Lung microvascular endothelial cell (primary cell): Measurements from ENCODE around the gene MIF. TPM values are rescaled to one million over a fixed set of nuclear protein-coding genes. Genes with fewer than 3 reads are reported as not detected.
A peak's percentile ranks its signal among the peaks of the same experiment; 100 is the strongest.
"Not testable (repeated sequence)": the region's sequence is repeated elsewhere in the genome, so short reads cannot be mapped to it uniquely, and the experiment has no call there.

Experiments used
- DNase-seq, 2 donors: peaks; one replicate each; pipeline versions ENCODE4 v3.0.0 to v3.0.0-alpha.2; 2010; ENCODE audit warnings: low read depth in 2 of 2
- total RNA-seq: library from RNA; depleted of rRNA; stranded (reverse); fragments of >200 nt; gene quantifications from 2 replicates; pipeline ENCODE4 v1.2.1, GENCODE V29; 2014

The MIF gene
- 331 and 355 TPM in 2 replicates for total RNA-seq

- DNase-seq, result peak; percentile 93 to 94
These were observed at the start of gene MIF for GRCh38 chr22:23893945-23894709. Gene MIF (plus strand): TSS chr22:23894383. CDS start chr22:23894475, 92 bp downstream.

GRCh38 chr22:23844739-23845202 lies 49.4 kb upstream of the MIF start:
- DNase-seq, result no peak

- no peak for DNase-seq
These were observed 48.7 kb upstream of the MIF start for GRCh38 chr22:23845265-23846080.

- DNase-seq, result no peak
These were observed 48.1 kb upstream of the MIF start for GRCh38 chr22:23846081-23846469.

GRCh38 chr22:23847310-23847920 lies 46.8 kb upstream of the MIF start:
- DNase-seq, result no peak

- DNase-seq, result no peak
These were observed 46.0 kb upstream of the MIF start for GRCh38 chr22:23847991-23848864.

GRCh38 chr22:23849009-23850006 lies 44.9 kb upstream of the MIF start:
- DNase-seq, result peak; percentile 68 to 81

- DNase-seq, result no peak
These were observed 44.0 kb upstream of the MIF start for GRCh38 chr22:23850136-23850611.

GRCh38 chr22:23856721-23857605 lies 37.2 kb upstream of the MIF start:
- peak in 1 of 2 donors; percentile 36 for DNase-seq

- peak; percentile 96 to 97 for DNase-seq
These were observed 36.3 kb upstream of the MIF start, which contains the start of gene SLC2A11 for GRCh38 chr22:23857606-23858483. Gene SLC2A11 (plus strand): TSS chr22:23857875. CDS start chr22:23858000, 125 bp downstream.

- no peak for DNase-seq
These were observed 35.7 kb upstream of the MIF start for GRCh38 chr22:23858484-23858815.

GRCh38 chr22:23859201-23859600 lies 35.0 kb upstream of the MIF start:
- no peak for DNase-seq

- DNase-seq, result not testable (repeated sequence)
These were observed 34.0 kb upstream of the MIF start for GRCh38 chr22:23860187-23860586.

- DNase-seq, result peak; percentile 71 to 78
These were observed 32.1 kb upstream of the MIF start for GRCh38 chr22:23862103-23862502.

GRCh38 chr22:23864499-23865154 lies 29.6 kb upstream of the MIF start:
- DNase-seq, result not testable (repeated sequence)

- DNase-seq, result no peak
These were observed 25.6 kb upstream of the MIF start for GRCh38 chr22:23868580-23868979.

GRCh38 chr22:23874871-23875270 lies 19.3 kb upstream of the MIF start:
- no peak for DNase-seq
